ENCODE data around the gene GTSE1.

The GTSE1 gene

GRCh38 chr22:46336119-46337078 lies 39.7 kb downstream of the GTSE1 start:
- TF ChIP-seq CTCF (conservative IDR thresholded peaks at IDR 0.05; ENCODE audit: low read depth): no peak
- H3K27ac ChIP-seq: peak overlapping the region; percentile 82
- no peak for DNase-seq (ENCODE audit: low spot score)
- ChIA-PET POLR2A (ENCODE audit: low non-redundant PET) (no interaction called here), CTCF (interaction anchor here (0.8 kb wide), 1 partner anchor 120 kb away, joined by 4 read pairs; no protein-coding TSS in a partner anchor)

- CTCF ChIA-PET: no interaction called here
- no peak overlapping the region for H3K27ac ChIP-seq
- no peak for TF ChIP-seq CTCF (conservative IDR thresholded peaks at IDR 0.05; ENCODE audit: low read depth)
- POLR2A ChIA-PET (ENCODE audit: low non-redundant PET): no interaction called here
- DNase-seq (ENCODE audit: low spot score): no peak
Measured at GRCh38 chr22:46337870-46338269, 41.2 kb downstream of the GTSE1 start.

- no peak for DNase-seq (ENCODE audit: low spot score)
- no peak overlapping the region for H3K27ac ChIP-seq
- no peak for TF ChIP-seq CTCF (conservative IDR thresholded peaks at IDR 0.05; ENCODE audit: low read depth)
- ChIA-PET POLR2A (ENCODE audit: low non-redundant PET) (no interaction called here), CTCF (interaction anchor here (0.7 kb wide), 1 partner anchor 424 kb away, joined by 3 read pairs; no protein-coding TSS in a partner anchor)
Measured at GRCh38 chr22:46338636-46339035, 42.0 kb downstream of the GTSE1 start.

GRCh38 chr22:46339956-46340355 lies 43.3 kb downstream of the GTSE1 start:
- DNase-seq (ENCODE audit: low spot score): no peak
- ChIA-PET POLR2A (ENCODE audit: low non-redundant PET) (no interaction called here), CTCF (no interaction called here)
- H3K27ac ChIP-seq: no peak overlapping the region
- TF ChIP-seq CTCF (conservative IDR thresholded peaks at IDR 0.05; ENCODE audit: low read depth): no peak

- ChIA-PET CTCF (interaction anchor here (0.6 kb wide), 1 partner anchor 787 kb away, joined by 5 read pairs; no protein-coding TSS in a partner anchor), POLR2A (ENCODE audit: low non-redundant PET) (interaction anchor here (0.7 kb wide), 2 partner anchors 9 to 17 kb away, joined by 3 read pairs; no protein-coding TSS in a partner anchor)
- no peak for DNase-seq (ENCODE audit: low spot score)
- no peak for TF ChIP-seq CTCF (conservative IDR thresholded peaks at IDR 0.05; ENCODE audit: low read depth)
- no peak overlapping the region for H3K27ac ChIP-seq
Measured at GRCh38 chr22:46340676-46341075, 44.0 kb downstream of the GTSE1 start.

GRCh38 chr22:46346680-46347405 lies 50.2 kb downstream of the GTSE1 start:
- no peak for TF ChIP-seq CTCF (conservative IDR thresholded peaks at IDR 0.05; ENCODE audit: low read depth)
- H3K27ac ChIP-seq: peak overlapping the region; percentile 4; the same call in 1 of the 2 replicates
- POLR2A ChIA-PET (ENCODE audit: low non-redundant PET): no interaction called here
- CTCF ChIA-PET: interaction anchor here (1.1 kb wide), 1 partner anchor 9 kb away, joined by 3 read pairs; no protein-coding TSS in a partner anchor
- DNase-seq (ENCODE audit: low spot score): no peak

Data from RWPE1 (cell line).